Esophagus muscularis mucosa (tissue), 4 donors: ENCODE data around the gene MYL5. TPM values are rescaled to one million over a fixed set of nuclear protein-coding genes. Genes with fewer than 3 reads are reported as not detected.

ENCODE experiments used
- DNase-seq: peaks from one replicate; pipeline ENCODE4 v3.0.0-alpha.2; 2017; ENCODE audit errors: extremely low spot score
- H3K27ac ChIP-seq, 4 donors: fragments of 200-600 bp; sonication (generic); replicated peaks in 1 of 4; 1 replicate in 3 of 4; 2 replicates in 1 of 4; pipeline ENCODE4 v1.5.1; 2016 to 2019; ENCODE audit warnings: mild to moderate bottlenecking in 1 of 4
- H3K27me3 ChIP-seq, 4 donors: fragments of 200-600 bp; sonication (generic); one replicate each; pipeline versions ENCODE4 v1.5.1 to v1.6.0; 2016 to 2019
- H3K36me3 ChIP-seq, 4 donors: fragments of 200-600 bp; sonication (generic); one replicate each; pipeline ENCODE4 v1.5.1; 2016 to 2019
- H3K4me1 ChIP-seq, 4 donors: fragments of 200-600 bp; sonication (generic); one replicate each; pipeline ENCODE4 v1.5.1; 2016 to 2019
- H3K4me3 ChIP-seq, 4 donors: fragments of 200-600 bp; sonication (generic); 1 replicate in 2 of 4; 2 replicates in 2 of 4; pipeline ENCODE4 v1.5.1; 2016 to 2019; ENCODE audit warnings: mild to moderate bottlenecking in 4 of 4, moderate library complexity in 1 of 4
- H3K9me3 ChIP-seq, 4 donors: fragments of 200-600 bp; sonication (generic); 1 replicate in 3 of 4; 2 replicates in 1 of 4; pipeline ENCODE4 v1.5.1; 2016 to 2019
- EP300 ChIP-seq: sonication (generic); formaldehyde crosslinking; IDR thresholded peaks from one replicate; pipeline ENCODE4 v1.6.1; 2017; ENCODE audit warnings: antibody characterized with exemption
- POLR2A ChIP-seq: fragments of 450-650 bp; IDR thresholded peaks from one replicate; pipeline ENCODE4 v1.6.1; 2017; ENCODE audit warnings: antibody characterized with exemption, moderate library complexity, mild to moderate bottlenecking, low read depth
- POLR2AphosphoS5 ChIP-seq, 2 donors: sonication (generic); formaldehyde crosslinking; IDR thresholded peaks; one replicate each; pipeline ENCODE4 v1.6.1; 2017; ENCODE audit warnings: antibody characterized with exemption in 2 of 2
- WGBS: methylation state at CpG from one replicate; pipeline ENCODE4 v1.1.5; 2018; 5-methylcytosine and 5-hydroxymethylcytosine counted together
- intact Hi-C: fragments of 100-400 bp; cut with DNase I; formaldehyde crosslinking; loops from one replicate; pipeline ENCODE4 v1.15.1; 2023
- total RNA-seq, 4 donors: library from RNA; depleted of rRNA; stranded (reverse); fragments of >200 nt; gene quantifications; one replicate each; pipeline versions ENCODE4 v1.1.0 to v1.2.1, GENCODE V29; 2016
- TF ChIP-seq, protein P1 (sequence below), 3 experiments: fragments of 200-600 bp in 2 of 3; fragments of 450-650 bp in 1 of 3; sonication (generic) in 2 of 3; IDR thresholded peaks; one replicate each; pipeline ENCODE4 v1.5.1; 2017 to 2019; ENCODE audit warnings: antibody characterized with exemption in 3 of 3, mild to moderate bottlenecking in 2 of 3, moderate library complexity in 1 of 3

MYL5 gene
- total RNA-seq, 4 donors from 2014 or later, result 7.9 to 9.9 (median 9.6) TPM

DNA sequence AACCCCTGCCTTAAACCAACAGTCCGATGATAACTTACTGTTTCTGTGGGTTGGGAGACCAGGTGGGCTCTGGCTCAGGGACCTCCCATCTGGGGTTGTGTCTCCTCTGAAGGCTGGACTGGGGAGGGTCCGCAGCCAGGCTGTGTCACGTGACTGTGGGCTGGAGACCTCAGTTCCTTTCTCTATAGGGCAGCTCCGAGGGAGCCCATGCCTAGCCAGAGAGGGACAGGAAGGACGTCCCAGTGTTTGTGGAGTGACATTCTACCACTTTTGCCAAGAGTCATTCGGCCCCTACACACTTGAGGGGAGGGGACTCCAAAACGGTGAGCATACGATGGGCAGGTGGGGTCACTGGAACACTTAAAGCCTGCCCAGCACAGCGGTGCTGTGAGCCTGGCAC lies 35.8 kb downstream of the MYL5 start:
- Histone ChIP-seq H3K36me3 (peaks cover 0 to 8% (median 3%) of the 10 kb centered on the region in 4 donors), H3K9me3 (no peaks in the 10 kb centered on the region), H3K4me3 (no peak overlapping the region), H3K4me1 (peaks cover 21 to 59% (median 43%) of the 10 kb centered on the region in 4 donors), H3K27ac (no peak overlapping the region), H3K27me3 (no peaks in the 10 kb centered on the region)
- 78% methylated on average over 7 of the region's 9 CpGs for WGBS
- DNase-seq, result no peak
- intact Hi-C loops, result no loop called here
- no peak for TF ChIP-seq POLR2A
- no peak for TF ChIP-seq EP300
- no peak for TF ChIP-seq POLR2AphosphoS5 (IDR thresholded peaks at IDR 0.05)
- TF ChIP-seq, protein P1, sequence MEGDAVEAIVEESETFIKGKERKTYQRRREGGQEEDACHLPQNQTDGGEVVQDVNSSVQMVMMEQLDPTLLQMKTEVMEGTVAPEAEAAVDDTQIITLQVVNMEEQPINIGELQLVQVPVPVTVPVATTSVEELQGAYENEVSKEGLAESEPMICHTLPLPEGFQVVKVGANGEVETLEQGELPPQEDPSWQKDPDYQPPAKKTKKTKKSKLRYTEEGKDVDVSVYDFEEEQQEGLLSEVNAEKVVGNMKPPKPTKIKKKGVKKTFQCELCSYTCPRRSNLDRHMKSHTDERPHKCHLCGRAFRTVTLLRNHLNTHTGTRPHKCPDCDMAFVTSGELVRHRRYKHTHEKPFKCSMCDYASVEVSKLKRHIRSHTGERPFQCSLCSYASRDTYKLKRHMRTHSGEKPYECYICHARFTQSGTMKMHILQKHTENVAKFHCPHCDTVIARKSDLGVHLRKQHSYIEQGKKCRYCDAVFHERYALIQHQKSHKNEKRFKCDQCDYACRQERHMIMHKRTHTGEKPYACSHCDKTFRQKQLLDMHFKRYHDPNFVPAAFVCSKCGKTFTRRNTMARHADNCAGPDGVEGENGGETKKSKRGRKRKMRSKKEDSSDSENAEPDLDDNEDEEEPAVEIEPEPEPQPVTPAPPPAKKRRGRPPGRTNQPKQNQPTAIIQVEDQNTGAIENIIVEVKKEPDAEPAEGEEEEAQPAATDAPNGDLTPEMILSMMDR (IDR thresholded peaks at IDR 0.05), result no peak

DNA sequence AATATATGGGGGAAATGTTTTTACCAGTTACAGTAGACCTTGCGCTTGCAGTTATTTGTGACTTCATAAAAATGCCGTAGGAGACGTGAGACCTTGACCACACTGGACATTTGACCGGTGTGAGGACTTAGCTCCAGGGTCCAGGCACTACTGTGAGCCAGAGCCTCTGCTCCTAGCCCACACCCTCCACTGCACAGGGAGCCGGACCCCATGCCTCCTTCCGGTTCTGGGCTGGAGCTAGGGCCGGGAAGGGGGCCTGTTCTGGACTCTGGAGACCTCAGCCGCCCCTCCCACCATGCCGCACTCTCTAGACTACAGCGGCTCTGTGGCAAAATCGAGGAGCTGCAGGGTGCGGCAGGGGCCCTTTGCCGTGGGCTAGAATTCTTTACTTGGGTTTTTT lies 36.6 kb downstream of the MYL5 start:
- Histone ChIP-seq H3K27ac (no peak overlapping the region), H3K4me1 (peaks cover 20 to 56% (median 40%) of the 10 kb centered on the region in 4 donors), H3K4me3 (no peak overlapping the region), H3K27me3 (no peaks in the 10 kb centered on the region), H3K9me3 (no peaks in the 10 kb centered on the region), H3K36me3 (peaks cover 0 to 8% (median 3%) of the 10 kb centered on the region in 4 donors)
- intact Hi-C loops, result no loop called here
- DNase-seq, result no peak
- TF ChIP-seq POLR2AphosphoS5 (IDR thresholded peaks at IDR 0.05) (no peak), POLR2A (no peak), EP300 (no peak)
- TF ChIP-seq, protein P1 (IDR thresholded peaks at IDR 0.05), result no peak
- 89% methylated on average over 13 of the region's 13 CpGs for WGBS

DNA sequence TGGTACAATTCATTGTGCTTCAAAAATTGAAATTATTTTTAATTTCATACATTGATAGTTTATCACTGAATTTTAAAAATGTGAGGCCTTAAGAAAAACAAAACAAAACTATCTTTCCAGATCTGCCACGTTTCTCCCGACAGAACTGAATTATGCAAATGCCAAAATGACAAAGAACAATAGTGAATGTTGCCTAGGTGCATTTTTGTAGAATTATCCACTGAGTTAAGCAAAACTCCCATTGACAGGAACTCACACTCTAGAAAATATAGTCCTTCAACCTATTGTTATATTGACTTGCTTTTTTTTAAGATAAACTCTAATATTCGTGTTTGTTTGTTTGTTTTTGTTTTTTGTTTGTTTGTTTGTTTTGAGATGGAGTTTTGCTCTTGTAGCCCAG lies 37.8 kb downstream of the MYL5 start:
- DNase-seq, result no peak
- Histone ChIP-seq H3K4me1 (peaks cover 15 to 46% (median 30%) of the 10 kb centered on the region in 4 donors), H3K27me3 (no peaks in the 10 kb centered on the region), H3K27ac (no peak overlapping the region), H3K4me3 (no peak overlapping the region), H3K36me3 (peaks cover 0 to 8% (median 3%) of the 10 kb centered on the region in 4 donors), H3K9me3 (no peaks in the 10 kb centered on the region)
- TF ChIP-seq, protein P1 (IDR thresholded peaks at IDR 0.05), result no peak
- TF ChIP-seq POLR2A, result no peak
- no peak for TF ChIP-seq EP300
- no peak for TF ChIP-seq POLR2AphosphoS5 (IDR thresholded peaks at IDR 0.05)
- intact Hi-C loops, result no loop called here
- 65% methylated on average over 3 of the region's 3 CpGs for WGBS

- peaks cover 0 to 8% (median 3%) of the 10 kb centered on the region in 4 donors for H3K36me3 ChIP-seq
- TF ChIP-seq, protein P1 (IDR thresholded peaks at IDR 0.05), result no peak
- TF ChIP-seq POLR2A (no peak), POLR2AphosphoS5 (IDR thresholded peaks at IDR 0.05) (no peak), EP300 (no peak)
- H3K27ac ChIP-seq, result no peak overlapping the region
- H3K27me3 ChIP-seq, result no peaks in the 10 kb centered on the region
- no peaks in the 10 kb centered on the region for H3K9me3 ChIP-seq
- no peak overlapping the region for H3K4me3 ChIP-seq
- 78% methylated on average over 4 of the region's 9 CpGs for WGBS
- no peak for DNase-seq
- intact Hi-C loops, result no loop called here
- H3K4me1 ChIP-seq, result peaks cover 16 to 40% (median 24%) of the 10 kb centered on the region in 4 donors
Measured at GRCh38 chr4:712916-713632, 38.7 kb downstream of the MYL5 start.

DNA sequence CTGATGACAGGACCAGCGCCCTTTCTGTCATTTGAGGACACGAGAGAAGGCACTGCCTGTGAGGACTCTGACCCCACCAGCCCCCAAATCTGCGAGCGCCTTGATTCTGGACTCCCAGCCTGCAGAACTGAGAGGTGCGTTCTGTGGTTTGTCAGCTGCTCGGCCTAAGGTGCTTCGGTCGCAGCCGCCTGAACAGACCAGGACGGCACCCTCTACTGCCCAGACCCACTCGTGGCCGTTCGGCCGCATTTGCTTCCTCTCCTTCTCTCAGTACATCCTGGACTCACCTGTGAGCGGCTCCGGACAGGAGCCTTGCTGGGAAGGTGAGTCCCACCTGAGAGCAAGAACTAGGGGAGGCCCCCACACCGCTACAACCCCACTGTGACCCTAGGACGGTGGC lies 39.7 kb downstream of the MYL5 start:
- intact Hi-C loops, result no loop called here
- DNase-seq, result no peak
- H3K4me3 ChIP-seq, result no peak overlapping the region
- H3K36me3 ChIP-seq, result peaks cover 0 to 8% (median 3%) of the 10 kb centered on the region in 4 donors
- no peaks in the 10 kb centered on the region for H3K9me3 ChIP-seq
- H3K4me1 ChIP-seq, result peaks cover 6 to 33% (median 14%) of the 10 kb centered on the region in 4 donors
- TF ChIP-seq EP300 (no peak), POLR2A (no peak)
- H3K27me3 ChIP-seq, result no peaks in the 10 kb centered on the region
- 87% methylated on average over 11 of the region's 18 CpGs for WGBS
- H3K27ac ChIP-seq, result no peak overlapping the region
